GM23338 (cell line): ENCODE measurements around the gene IRF2BPL. TPM values are rescaled to one million over a fixed set of nuclear protein-coding genes. Genes with fewer than 3 reads are reported as not detected.

Source experiments
- ATAC-seq: fragments of 200-7000 bp; cut with Tn5 transposase; 3 replicates; pipeline ENCODE4 v1.9.1; 2020
- DNase-seq: peaks from one replicate; pipeline ENCODE4 v3.0.0-alpha.2; 2015; ENCODE audit warnings: low spot score
- H2AFZ ChIP-seq: fragments of 200-600 bp; sonication (generic); 2 replicates; pipeline ENCODE4 v1.8.0; 2016; ENCODE audit warnings: antibody characterized with exemption, mild to moderate bottlenecking, moderate library complexity
- H3F3A ChIP-seq: fragments of 200-600 bp; sonication (generic); replicated peaks from 2 replicates; pipeline ENCODE4 v1.8.0; 2017; ENCODE audit warnings: antibody characterized with exemption, mixed run types, low read depth
- H3K27ac ChIP-seq: fragments of 200-600 bp; sonication (generic); 2 replicates; pipeline ENCODE4 v1.6.1; 2016; ENCODE audit warnings: low read depth
- H3K27me3 ChIP-seq: fragments of 200-600 bp; sonication (generic); 2 replicates; pipeline ENCODE4 v1.8.0; 2016; ENCODE audit warnings: mild to moderate bottlenecking, mixed run types, moderate library complexity; ENCODE audit not compliant: insufficient read depth
- H3K36me3 ChIP-seq: fragments of 200-600 bp; sonication (generic); 2 replicates; pipeline ENCODE4 v1.8.0; 2016; ENCODE audit warnings: mild to moderate bottlenecking; ENCODE audit not compliant: insufficient read depth
- H3K4me1 ChIP-seq: fragments of 200-600 bp; sonication (generic); 2 replicates; pipeline ENCODE4 v1.8.0; 2016; ENCODE audit warnings: mild to moderate bottlenecking, moderate library complexity; ENCODE audit not compliant: insufficient read depth
- H3K4me2 ChIP-seq: fragments of 200-600 bp; sonication (generic); 2 replicates; pipeline ENCODE4 v1.7.1; 2017; ENCODE audit warnings: mixed run types
- H3K4me3 ChIP-seq: fragments of 200-600 bp; sonication (generic); 2 replicates; pipeline ENCODE4 v1.6.1; 2016; ENCODE audit warnings: mixed run types
- H3K79me2 ChIP-seq: fragments of 200-600 bp; sonication (generic); replicated peaks from 2 replicates; pipeline ENCODE4 v1.8.0; 2017; ENCODE audit warnings: mild to moderate bottlenecking; ENCODE audit not compliant: insufficient read depth
- H3K9me2 ChIP-seq: fragments of 200-600 bp; sonication (generic); 2 replicates; pipeline ENCODE4 v1.8.0; 2017; ENCODE audit not compliant: insufficient read depth
- H4K20me1 ChIP-seq: fragments of 200-600 bp; sonication (generic); replicated peaks from 2 replicates; pipeline ENCODE4 v1.8.0; 2017; ENCODE audit warnings: mild to moderate bottlenecking; ENCODE audit not compliant: insufficient read depth
- H3K27ac Mint-ChIP-seq: 2 replicates; pipeline ENCODE4 v1.8.0; 2020; ENCODE audit warnings: inconsistent platforms, mild to moderate bottlenecking, moderate library complexity, mixed read lengths
- H3K27me3 Mint-ChIP-seq: 3 replicates; pipeline ENCODE4 v1.8.0; 2022; ENCODE audit warnings: low read depth, mild to moderate bottlenecking, moderate library complexity, mixed read lengths, inconsistent platforms; ENCODE audit not compliant: insufficient read depth, poor library complexity
- H3K36me3 Mint-ChIP-seq: 3 replicates; pipeline ENCODE4 v1.8.0; 2021; ENCODE audit warnings: low read depth, mild to moderate bottlenecking, inconsistent platforms, moderate library complexity, mixed read lengths
- H3K4me1 Mint-ChIP-seq: 3 replicates; pipeline ENCODE4 v1.8.0; 2020; ENCODE audit warnings: mild to moderate bottlenecking, inconsistent platforms, mixed read lengths
- H3K4me3 Mint-ChIP-seq: 3 replicates; pipeline ENCODE4 v1.8.0; 2021; ENCODE audit warnings: moderate library complexity, mild to moderate bottlenecking, inconsistent platforms, mixed read lengths
- H3K9me3 Mint-ChIP-seq: 3 replicates; pipeline ENCODE4 v1.8.0; 2020; ENCODE audit warnings: moderate library complexity, mild to moderate bottlenecking, inconsistent platforms, mixed read lengths
- CREB1 ChIP-seq: fragments of 250-450 bp; sonication (Bioruptor Pico); IDR thresholded peaks from 2 replicates; pipeline ENCODE4 v1.5.0; 2020; ENCODE audit warnings: low read depth, mild to moderate bottlenecking, moderate library complexity
- CTCF ChIP-seq, 2 experiments: fragments of 200-600 bp in 1 of 2; sonication (generic) in 1 of 2; conservative IDR thresholded peaks; 2 replicates each; pipeline versions ENCODE4 v1.5.1 to v1.6.1; 2016 to 2017; ENCODE audit warnings: antibody characterized with exemption in 2 of 2, low read depth in 2 of 2, mild to moderate bottlenecking in 2 of 2, moderate library complexity in 1 of 2
- ETS1 ChIP-seq: IDR thresholded peaks from 2 replicates; pipeline ENCODE4 v1.6.1; 2016; ENCODE audit warnings: antibody characterized with exemption
- EZH2 ChIP-seq: fragments of 200-600 bp; sonication (generic); IDR thresholded peaks from one replicate; pipeline ENCODE4 v1.8.0; 2017; ENCODE audit warnings: antibody characterized with exemption, mild to moderate bottlenecking, low read depth; ENCODE audit not compliant: unreplicated experiment
- EZH2phosphoT487 ChIP-seq: fragments of 200-600 bp; sonication (generic); IDR thresholded peaks from one replicate; pipeline ENCODE4 v1.8.1; 2018; ENCODE audit warnings: antibody characterized with exemption; ENCODE audit not compliant: unreplicated experiment
- JUNB ChIP-seq: IDR thresholded peaks from one replicate; pipeline ENCODE4 v1.6.1; 2016; ENCODE audit warnings: antibody characterized with exemption; ENCODE audit not compliant: unreplicated experiment
- NANOG ChIP-seq: IDR thresholded peaks from 2 replicates; pipeline ENCODE4 v1.6.1; 2016; ENCODE audit warnings: antibody characterized with exemption, borderline replicate concordance
- POLR2AphosphoS5 ChIP-seq: IDR thresholded peaks from 2 replicates; pipeline ENCODE4 v1.6.1; 2016; ENCODE audit warnings: antibody characterized with exemption, low read depth
- REST ChIP-seq: IDR thresholded peaks from one replicate; pipeline ENCODE4 v1.6.1; 2018; ENCODE audit warnings: antibody characterized with exemption; ENCODE audit not compliant: unreplicated experiment
- STAT1 ChIP-seq: IDR thresholded peaks from one replicate; pipeline ENCODE4 v1.6.1; 2016; ENCODE audit warnings: antibody characterized with exemption; ENCODE audit not compliant: unreplicated experiment
- ZNF114 ChIP-seq: fragments of 250-450 bp; sonication (Bioruptor Pico); IDR thresholded peaks from 2 replicates; pipeline ENCODE4 v1.5.0; 2020; ENCODE audit warnings: mild to moderate bottlenecking, moderate library complexity
- ZNF331 ChIP-seq: fragments of 250-450 bp; sonication (Bioruptor Pico); IDR thresholded peaks from 2 replicates; pipeline ENCODE4 v1.5.0; 2020; ENCODE audit warnings: low read depth, mild to moderate bottlenecking, moderate library complexity
- ZNF462 ChIP-seq: fragments of 250-450 bp; sonication (Bioruptor Pico); IDR thresholded peaks from 2 replicates; pipeline ENCODE4 v1.5.0; 2020; ENCODE audit warnings: mild to moderate bottlenecking, moderate library complexity
- polyA plus RNA-seq: library from polyadenylated mRNA; unstranded; fragments of >200 nt; fragmentation: Nextera tagmentation; extraction: Ambion mirVana; gene quantifications from 2 replicates; pipeline ENCODE4 v1.2.1, GENCODE V29; 2016
- total RNA-seq: library from RNA; depleted of rRNA; stranded (reverse); fragments of >200 nt; shearing (Covaris generic); gene quantifications from 2 replicates; pipeline ENCODE4 v1.2.3, GENCODE V29; 2014

Gene IRF2BPL
- total and polyA plus RNA-seq, 2 experiments from 2014 or later, result 11.2 to 119 TPM

- Histone ChIP-seq H3F3A (0 out of 2 replicates have a peak, but pooled peaks cover 3% of the 10 kb centered on the region), H4K20me1 (no peaks in the 10 kb centered on the region), H3K4me3 (no peak overlapping the region), H3K27ac (no peak overlapping the region), H3K4me2 (no peak overlapping the region), H2AFZ (no peak overlapping the region), H3K79me2 (no peaks in the 10 kb centered on the region), H3K4me1 (no peaks in the 10 kb centered on the region; the same call in 1 of the 2 replicates), H3K9me2 (no peaks in the 10 kb centered on the region), H3K36me3 (no peaks in the 10 kb centered on the region), H3K27me3 (no peaks in the 10 kb centered on the region)
- DNase-seq, result no peak
- Mint-ChIP-seq H3K4me1 (peaks cover 11% of the 10 kb centered on the region; the same call in 2 of the 3 replicates), H3K36me3 (no peaks in the 10 kb centered on the region), H3K27ac (no peak overlapping the region), H3K9me3 (no peaks in the 10 kb centered on the region), H3K27me3 (peaks cover 6% of the 10 kb centered on the region), H3K4me3 (no peak overlapping the region)
- no peak for ATAC-seq
- no peak for TF ChIP-seq ZNF114
- TF ChIP-seq ZNF462 (CRISPR knock-in tag), result no peak
- no peak for TF ChIP-seq NANOG
- no peak for TF ChIP-seq STAT1
- no peak for TF ChIP-seq CREB1 (CRISPR knock-in tag)
- no peak for TF ChIP-seq CTCF (conservative IDR thresholded peaks at IDR 0.05; ENCODE audit: low read depth in 2 of 2)
- no peak for TF ChIP-seq EZH2phosphoT487
- TF ChIP-seq JUNB, result no peak
- TF ChIP-seq REST, result no peak
- no peak for TF ChIP-seq EZH2
- TF ChIP-seq POLR2AphosphoS5, result no peak
- no peak for TF ChIP-seq ZNF331 (CRISPR knock-in tag)
- no peak for TF ChIP-seq ETS1
Measured at GRCh38 chr14:77064521-77065178, 36.1 kb upstream of the IRF2BPL start.
